ENCODE results near the gene SPATS2. TPM values are rescaled to one million over a fixed set of nuclear protein-coding genes. Genes with fewer than 3 reads are reported as not detected.

SPATS2 gene
- total RNA-seq, 4 donors from 2014 or later, result 8.6 to 17.8 (median 9.5) TPM

GRCh38 chr12:49415521-49415970 lies 48.3 kb downstream of the SPATS2 start:
- ATAC-seq, result no peak
- TF ChIP-seq EP300 (IDR thresholded peaks at IDR 0.05), result no peak
- TF ChIP-seq, protein P1, sequence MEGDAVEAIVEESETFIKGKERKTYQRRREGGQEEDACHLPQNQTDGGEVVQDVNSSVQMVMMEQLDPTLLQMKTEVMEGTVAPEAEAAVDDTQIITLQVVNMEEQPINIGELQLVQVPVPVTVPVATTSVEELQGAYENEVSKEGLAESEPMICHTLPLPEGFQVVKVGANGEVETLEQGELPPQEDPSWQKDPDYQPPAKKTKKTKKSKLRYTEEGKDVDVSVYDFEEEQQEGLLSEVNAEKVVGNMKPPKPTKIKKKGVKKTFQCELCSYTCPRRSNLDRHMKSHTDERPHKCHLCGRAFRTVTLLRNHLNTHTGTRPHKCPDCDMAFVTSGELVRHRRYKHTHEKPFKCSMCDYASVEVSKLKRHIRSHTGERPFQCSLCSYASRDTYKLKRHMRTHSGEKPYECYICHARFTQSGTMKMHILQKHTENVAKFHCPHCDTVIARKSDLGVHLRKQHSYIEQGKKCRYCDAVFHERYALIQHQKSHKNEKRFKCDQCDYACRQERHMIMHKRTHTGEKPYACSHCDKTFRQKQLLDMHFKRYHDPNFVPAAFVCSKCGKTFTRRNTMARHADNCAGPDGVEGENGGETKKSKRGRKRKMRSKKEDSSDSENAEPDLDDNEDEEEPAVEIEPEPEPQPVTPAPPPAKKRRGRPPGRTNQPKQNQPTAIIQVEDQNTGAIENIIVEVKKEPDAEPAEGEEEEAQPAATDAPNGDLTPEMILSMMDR (IDR thresholded peaks at IDR 0.05), result no peak
- Histone ChIP-seq H3K4me1 (peaks cover 0 to 11% (median 0%) of the 10 kb centered on the region in 3 donors), H3K27ac (no peak overlapping the region), H3K9me3 (no peaks in the 10 kb centered on the region), H3K36me3 (no peaks in the 10 kb centered on the region), H3K4me3 (no peak overlapping the region), H3K27me3 (no peaks in the 10 kb centered on the region)
- 91% methylated on average over 1 to 3 of the region's 3 CpGs for WGBS, 2 donors (ENCODE audit: low coverage in 1 of 2)

GRCh38 chr12:49416892-49417291 lies 49.6 kb downstream of the SPATS2 start:
- no peak for ATAC-seq
- H3K27me3 ChIP-seq, result no peaks in the 10 kb centered on the region
- TF ChIP-seq POLR2A (IDR thresholded peaks at IDR 0.05) (no peak), POLR2AphosphoS5 (IDR thresholded peaks at IDR 0.05) (no peak), EP300 (IDR thresholded peaks at IDR 0.05) (no peak)
- TF ChIP-seq, protein P1 (IDR thresholded peaks at IDR 0.05), result no peak
- H3K9me3 ChIP-seq, result no peaks in the 10 kb centered on the region
- no peaks in the 10 kb centered on the region for H3K36me3 ChIP-seq
- no peak overlapping the region for H3K27ac ChIP-seq
- 100% methylated on average over 1 to 2 of the region's 2 CpGs for WGBS, 2 donors (ENCODE audit: low coverage in 1 of 2)
- no peak overlapping the region for H3K4me3 ChIP-seq
- peaks cover 0 to 5% (median 0%) of the 10 kb centered on the region in 3 donors for H3K4me1 ChIP-seq

DNA sequence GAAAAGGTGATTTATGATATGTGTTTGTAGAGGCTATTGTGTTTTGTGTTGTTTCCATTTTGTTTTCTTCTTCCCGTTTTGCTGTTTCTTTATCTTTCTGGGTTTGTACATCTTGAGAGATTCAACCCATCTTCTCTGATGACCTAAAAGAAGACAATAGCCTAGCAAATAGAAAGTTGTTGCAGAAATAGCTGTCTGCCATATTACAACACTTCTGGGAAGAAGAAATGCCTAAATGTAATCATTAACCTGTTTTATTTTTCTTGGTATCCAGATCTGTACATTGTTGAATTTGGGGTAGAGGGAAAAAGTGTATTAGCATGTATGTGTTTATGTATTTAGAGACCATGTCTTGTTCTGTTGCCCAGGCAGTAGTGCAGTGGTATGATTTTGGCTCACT lies 50.3 kb downstream of the SPATS2 start:
- no peak for ATAC-seq
- Histone ChIP-seq H3K9me3 (no peaks in the 10 kb centered on the region), H3K27ac (no peak overlapping the region), H3K27me3 (no peaks in the 10 kb centered on the region), H3K4me1 (no peaks in the 10 kb centered on the region), H3K36me3 (no peaks in the 10 kb centered on the region), H3K4me3 (no peak overlapping the region)
- WGBS, 2 donors (ENCODE audit: low coverage in 1 of 2), result 80 to 89% methylated on average over 1 of the region's 1 CpG
- TF ChIP-seq EP300 (IDR thresholded peaks at IDR 0.05), result no peak
- no peak for TF ChIP-seq POLR2AphosphoS5 (IDR thresholded peaks at IDR 0.05)
- no peak for TF ChIP-seq POLR2A (IDR thresholded peaks at IDR 0.05)
- TF ChIP-seq, protein P1 (IDR thresholded peaks at IDR 0.05), result no peak

DNA sequence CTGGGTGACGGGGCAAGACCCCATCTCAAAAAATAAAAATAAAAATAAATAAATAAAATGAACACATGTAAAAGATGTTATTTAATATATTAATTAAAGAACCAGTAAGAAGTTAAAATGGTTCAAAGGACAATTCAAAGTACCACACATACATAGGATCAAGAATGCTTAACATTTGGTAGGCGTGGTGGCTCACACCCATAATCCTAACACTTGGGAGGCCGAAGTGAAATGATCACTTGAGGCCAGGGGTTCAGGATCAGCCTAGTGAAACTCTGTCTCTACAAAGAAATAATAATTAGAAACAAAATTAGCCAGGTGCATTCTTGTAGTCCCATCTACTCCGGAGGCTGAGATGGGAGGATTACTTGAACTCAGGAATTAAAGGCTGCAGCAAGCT lies 53.3 kb downstream of the SPATS2 start:
- TF ChIP-seq EP300 (IDR thresholded peaks at IDR 0.05) (no peak), POLR2AphosphoS5 (IDR thresholded peaks at IDR 0.05) (no peak), POLR2A (IDR thresholded peaks at IDR 0.05) (no peak)
- TF ChIP-seq, protein P1 (IDR thresholded peaks at IDR 0.05), result no peak
- no peaks in the 10 kb centered on the region for H3K9me3 ChIP-seq
- H3K27ac ChIP-seq, result no peak overlapping the region
- no peaks in the 10 kb centered on the region for H3K4me1 ChIP-seq
- ATAC-seq, result no peak
- no peak overlapping the region for H3K4me3 ChIP-seq
- H3K36me3 ChIP-seq, result peaks cover 0 to 2% of the 10 kb centered on the region in 2 donors
- 94 to 100% methylated on average over 3 to 4 of the region's 4 CpGs for WGBS, 2 donors (ENCODE audit: low coverage in 1 of 2)
- H3K27me3 ChIP-seq, result no peaks in the 10 kb centered on the region

- Histone ChIP-seq H3K4me3 (no peak overlapping the region), H3K27ac (no peak overlapping the region), H3K9me3 (no peaks in the 10 kb centered on the region), H3K36me3 (peaks cover 0 to 4% of the 10 kb centered on the region in 2 donors), H3K4me1 (no peaks in the 10 kb centered on the region), H3K27me3 (no peaks in the 10 kb centered on the region)
- TF ChIP-seq POLR2A (IDR thresholded peaks at IDR 0.05), result no peak
- TF ChIP-seq, protein P1 (IDR thresholded peaks at IDR 0.05), result no peak
- TF ChIP-seq POLR2AphosphoS5 (IDR thresholded peaks at IDR 0.05), result no peak
- TF ChIP-seq EP300 (IDR thresholded peaks at IDR 0.05), result no peak
- ATAC-seq, result no peak
- WGBS, 2 donors (ENCODE audit: low coverage in 1 of 2), result 93 to 100% methylated on average over 1 of the region's 1 CpG
Measured at GRCh38 chr12:49422114-49422513, 54.9 kb downstream of the SPATS2 start.

All from gastroesophageal sphincter (tissue), 4 donors.